GM12875 (cell line): ENCODE results near the gene SDCCAG8.

ENCODE experiments used
- H3K4me3 ChIP-seq: one replicate; pipeline ENCODE4 v1.5.1; 2011; ENCODE audit warnings: low read depth, low read length, control low read depth
- CTCF ChIP-seq: IDR thresholded peaks from 2 replicates; pipeline ENCODE4 v1.5.1; 2011; ENCODE audit warnings: low read depth, mild to moderate bottlenecking, control low read depth, inconsistent platforms, low read length, moderate library complexity, borderline replicate concordance; ENCODE audit not compliant: insufficient read depth

The SDCCAG8 gene

GRCh38 chr1:243507672-243508302 lies 251.9 kb downstream of the SDCCAG8 start:
- H3K4me3 ChIP-seq: no peak overlapping the region

GRCh38 chr1:243508303-243508713 lies 252.5 kb downstream of the SDCCAG8 start:
- no peak for TF ChIP-seq CTCF
- no peak overlapping the region for H3K4me3 ChIP-seq

More at GRCh38 chr1:243507672-243508302, 251.9 kb downstream of the SDCCAG8 start:
- TF ChIP-seq CTCF: no peak

GRCh38 chr1:243508943-243509342 lies 253.1 kb downstream of the SDCCAG8 start:
- no peak overlapping the region for H3K4me3 ChIP-seq
- TF ChIP-seq CTCF: no peak

- no peak overlapping the region for H3K4me3 ChIP-seq
- no peak for TF ChIP-seq CTCF
Measured at GRCh38 chr1:243510928-243511327, 255.1 kb downstream of the SDCCAG8 start.

GRCh38 chr1:243513726-243514491 lies 258.1 kb downstream of the SDCCAG8 start:
- TF ChIP-seq CTCF: no peak
- no peak overlapping the region for H3K4me3 ChIP-seq

- TF ChIP-seq CTCF: no peak
- no peak overlapping the region for H3K4me3 ChIP-seq
Measured at GRCh38 chr1:243514927-243515326, 259.1 kb downstream of the SDCCAG8 start.

GRCh38 chr1:243520831-243521230 lies 265.0 kb downstream of the SDCCAG8 start:
- no peak overlapping the region for H3K4me3 ChIP-seq
- no peak for TF ChIP-seq CTCF
